ENCODE measurements around the gene PREX1. TPM values are rescaled to one million over a fixed set of nuclear protein-coding genes. Genes with fewer than 3 reads are reported as not detected.
A peak's percentile ranks its signal among the peaks of the same experiment; 100 is the strongest.
"Not testable (repeated sequence)": the region's sequence is repeated elsewhere in the genome, so short reads cannot be mapped to it uniquely, and the experiment has no call there.

PREX1 gene
- total and polyA plus RNA-seq, 2 experiments from 2014 or later: 2.4 to 10.3 TPM

- H4K20me1 ChIP-seq (replicated peaks; ENCODE audit: insufficient read depth); DNase-seq (ENCODE audit: low spot score); H3K4me2 ChIP-seq; H3K27me3 Mint-ChIP-seq (ENCODE audit: insufficient read depth, low read depth, poor library complexity); H3F3A ChIP-seq (replicated peaks; ENCODE audit: low read depth); H3K79me2 ChIP-seq (replicated peaks; ENCODE audit: insufficient read depth); H3K4me3 Mint-ChIP-seq; ATAC-seq; H3K27ac Mint-ChIP-seq; H3K4me1 Mint-ChIP-seq; H3K4me3 ChIP-seq; H3K9me3 Mint-ChIP-seq; H3K36me3 ChIP-seq (ENCODE audit: insufficient read depth); H3K4me1 ChIP-seq (ENCODE audit: insufficient read depth); H3K27me3 ChIP-seq (ENCODE audit: insufficient read depth); H3K27ac ChIP-seq (ENCODE audit: low read depth); H2AFZ ChIP-seq; H3K36me3 Mint-ChIP-seq (ENCODE audit: low read depth); H3K9me2 ChIP-seq (ENCODE audit: insufficient read depth): not testable (repeated sequence)
These were observed 16.1 kb upstream of the PREX1 start for GRCh38 chr20:48843896-48844295.

GRCh38 chr20:48843057-48843806, 15.4 kb upstream of the PREX1 start:
- Histone ChIP-seq H3K9me2 (ENCODE audit: insufficient read depth) (no peaks in the 10 kb centered on the region), H3K4me1 (ENCODE audit: insufficient read depth) (peaks cover 6% of the 10 kb centered on the region), H2AFZ (peak overlapping the region; percentile 64), H3K36me3 (ENCODE audit: insufficient read depth) (no peaks in the 10 kb centered on the region), H3F3A (replicated peaks; ENCODE audit: low read depth) (no peaks in the 10 kb centered on the region), H3K4me2 (no peak overlapping the region), H3K79me2 (replicated peaks; ENCODE audit: insufficient read depth) (no peaks in the 10 kb centered on the region), H3K4me3 (no peak overlapping the region), H3K27me3 (ENCODE audit: insufficient read depth) (no peaks in the 10 kb centered on the region), H4K20me1 (replicated peaks; ENCODE audit: insufficient read depth) (no peaks in the 10 kb centered on the region), H3K27ac (ENCODE audit: low read depth) (no peak overlapping the region)
- H3K4me3 Mint-ChIP-seq: no peak overlapping the region
- no peaks in the 10 kb centered on the region for H3K9me3 Mint-ChIP-seq
- peaks cover 10% of the 10 kb centered on the region for H3K4me1 Mint-ChIP-seq
- DNase-seq (ENCODE audit: low spot score) (peak; percentile 52), ATAC-seq (no peak)
- no peaks in the 10 kb centered on the region for H3K36me3 Mint-ChIP-seq (ENCODE audit: low read depth)
- H3K27ac Mint-ChIP-seq: no peak overlapping the region
- peaks cover 7% of the 10 kb centered on the region for H3K27me3 Mint-ChIP-seq (ENCODE audit: insufficient read depth, low read depth, poor library complexity)
- TF ChIP-seq ETS1 (IDR thresholded peaks at IDR 0.05): no peak
- TF ChIP-seq NANOG (IDR thresholded peaks at IDR 0.05; ENCODE audit: borderline replicate concordance): no peak
- no peak for TF ChIP-seq REST (IDR thresholded peaks at IDR 0.05; ENCODE audit: unreplicated experiment)
- no peak for TF ChIP-seq ZNF331 (CRISPR knock-in tag; IDR thresholded peaks at IDR 0.05; ENCODE audit: low read depth)
- TF ChIP-seq EZH2phosphoT487 (IDR thresholded peaks at IDR 0.05; ENCODE audit: unreplicated experiment): no peak
- no peak for TF ChIP-seq STAT1 (IDR thresholded peaks at IDR 0.05; ENCODE audit: unreplicated experiment)
- no peak for TF ChIP-seq ZNF462 (CRISPR knock-in tag; IDR thresholded peaks at IDR 0.05)
- TF ChIP-seq EZH2 (IDR thresholded peaks at IDR 0.05; ENCODE audit: low read depth, unreplicated experiment): no peak
- no peak for TF ChIP-seq POLR2AphosphoS5 (IDR thresholded peaks at IDR 0.05; ENCODE audit: low read depth)
- no peak for TF ChIP-seq CREB1 (CRISPR knock-in tag; IDR thresholded peaks at IDR 0.05; ENCODE audit: low read depth)
- TF ChIP-seq JUNB (IDR thresholded peaks at IDR 0.05; ENCODE audit: unreplicated experiment): no peak
